ENCODE data around the gene SLC5A9.
A peak's percentile ranks its signal among the peaks of the same experiment; 100 is the strongest.

SLC5A9 gene

DNA sequence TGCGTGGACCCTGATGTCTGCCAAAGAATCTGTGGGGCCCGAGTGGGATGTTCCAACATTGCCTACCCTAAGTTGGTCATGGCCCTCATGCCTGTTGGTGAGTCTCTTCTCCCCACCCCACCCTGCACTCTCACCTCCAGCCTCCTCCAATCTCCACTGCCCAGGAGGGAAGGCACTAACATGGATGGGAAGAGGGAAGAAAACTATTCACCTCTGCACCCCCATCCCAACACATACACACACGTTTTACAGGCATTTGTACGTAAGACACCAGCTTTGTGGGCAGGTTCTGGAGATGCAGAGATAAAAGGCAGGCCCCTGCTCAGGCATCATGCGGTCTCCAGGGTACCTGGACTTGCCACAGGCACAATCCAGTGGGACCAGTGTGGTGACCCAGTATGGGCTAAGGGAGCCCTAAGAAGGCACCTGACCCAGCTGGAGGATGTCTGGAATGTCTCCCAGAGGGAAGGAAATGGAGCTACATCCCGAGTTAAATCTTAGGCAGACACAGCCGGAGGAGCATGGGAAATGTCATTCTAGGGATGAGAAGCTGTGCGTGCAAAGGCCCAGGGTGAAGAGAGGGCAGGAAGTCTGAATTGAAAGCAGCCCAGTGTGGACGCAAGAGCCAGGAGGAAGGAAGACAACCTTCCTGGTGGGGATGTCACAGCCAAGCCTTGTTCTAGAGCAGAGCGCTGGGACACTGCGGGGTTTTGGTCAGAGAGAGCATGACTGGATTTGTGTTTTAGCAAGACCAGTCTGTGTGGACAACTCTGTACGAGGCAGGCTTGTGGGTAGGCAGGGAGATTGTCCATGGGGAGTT, 11.4 kb downstream of the SLC5A9 start:
- Histone ChIP-seq H3K36me3 (replicated peaks; ENCODE audit: low read depth, low read length) (no peaks in the 10 kb centered on the region), H3K79me2 (ENCODE audit: low read length) (no peaks in the 10 kb centered on the region), H3K4me3 (ENCODE audit: low read length) (no peak overlapping the region), H3K9ac (ENCODE audit: low read length) (no peak overlapping the region), H4K20me1 (ENCODE audit: insufficient read depth, low read length) (no peaks in the 10 kb centered on the region), H3K4me2 (ENCODE audit: low read length) (no peak overlapping the region), H3K27ac (ENCODE audit: low read length) (no peak overlapping the region), H3K27me3 (ENCODE audit: low read depth, low read length) (peaks cover 3% of the 10 kb centered on the region; the same call in 1 of the 2 replicates), H3K9me3 (ENCODE audit: insufficient read depth, low read length) (no peaks in the 10 kb centered on the region), H2AFZ (ENCODE audit: low read depth, low read length) (no peak overlapping the region), H3K4me1 (ENCODE audit: low read length) (no peaks in the 10 kb centered on the region)
- no peak for TF ChIP-seq EZH2phosphoT487 (IDR thresholded peaks at IDR 0.05; ENCODE audit: low read depth)
- TF ChIP-seq, protein P1, sequence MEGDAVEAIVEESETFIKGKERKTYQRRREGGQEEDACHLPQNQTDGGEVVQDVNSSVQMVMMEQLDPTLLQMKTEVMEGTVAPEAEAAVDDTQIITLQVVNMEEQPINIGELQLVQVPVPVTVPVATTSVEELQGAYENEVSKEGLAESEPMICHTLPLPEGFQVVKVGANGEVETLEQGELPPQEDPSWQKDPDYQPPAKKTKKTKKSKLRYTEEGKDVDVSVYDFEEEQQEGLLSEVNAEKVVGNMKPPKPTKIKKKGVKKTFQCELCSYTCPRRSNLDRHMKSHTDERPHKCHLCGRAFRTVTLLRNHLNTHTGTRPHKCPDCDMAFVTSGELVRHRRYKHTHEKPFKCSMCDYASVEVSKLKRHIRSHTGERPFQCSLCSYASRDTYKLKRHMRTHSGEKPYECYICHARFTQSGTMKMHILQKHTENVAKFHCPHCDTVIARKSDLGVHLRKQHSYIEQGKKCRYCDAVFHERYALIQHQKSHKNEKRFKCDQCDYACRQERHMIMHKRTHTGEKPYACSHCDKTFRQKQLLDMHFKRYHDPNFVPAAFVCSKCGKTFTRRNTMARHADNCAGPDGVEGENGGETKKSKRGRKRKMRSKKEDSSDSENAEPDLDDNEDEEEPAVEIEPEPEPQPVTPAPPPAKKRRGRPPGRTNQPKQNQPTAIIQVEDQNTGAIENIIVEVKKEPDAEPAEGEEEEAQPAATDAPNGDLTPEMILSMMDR (IDR thresholded peaks at IDR 0.05; ENCODE audit: low read depth, low read length): no peak

DNA sequence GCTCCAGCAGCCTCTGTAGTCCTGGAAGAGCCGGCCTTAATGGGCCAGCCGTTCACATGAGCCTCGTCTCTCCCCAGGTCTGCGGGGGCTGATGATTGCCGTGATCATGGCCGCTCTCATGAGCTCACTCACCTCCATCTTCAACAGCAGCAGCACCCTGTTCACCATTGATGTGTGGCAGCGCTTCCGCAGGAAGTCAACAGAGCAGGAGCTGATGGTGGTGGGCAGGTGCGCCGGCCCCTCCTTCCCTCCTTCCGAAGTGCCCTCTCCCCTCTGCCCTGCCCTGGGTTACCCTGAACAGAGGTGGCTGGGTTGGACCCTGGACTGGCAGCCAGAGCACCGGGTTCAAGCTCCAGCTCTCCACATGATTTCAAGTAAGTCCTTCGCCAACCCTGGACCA, 13.1 kb downstream of the SLC5A9 start:
- Histone ChIP-seq H4K20me1 (ENCODE audit: insufficient read depth, low read length) (no peaks in the 10 kb centered on the region), H3K9me3 (ENCODE audit: insufficient read depth, low read length) (no peaks in the 10 kb centered on the region), H3K36me3 (replicated peaks; ENCODE audit: low read depth, low read length) (no peaks in the 10 kb centered on the region), H3K9ac (ENCODE audit: low read length) (no peak overlapping the region), H3K79me2 (ENCODE audit: low read length) (no peaks in the 10 kb centered on the region), H3K4me2 (ENCODE audit: low read length) (no peak overlapping the region), H2AFZ (ENCODE audit: low read depth, low read length) (no peak overlapping the region), H3K4me1 (ENCODE audit: low read length) (no peaks in the 10 kb centered on the region), H3K27me3 (ENCODE audit: low read depth, low read length) (peaks cover 3% of the 10 kb centered on the region; the same call in 1 of the 2 replicates), H3K4me3 (ENCODE audit: low read length) (no peak overlapping the region), H3K27ac (ENCODE audit: low read length) (no peak overlapping the region)
- TF ChIP-seq EZH2phosphoT487 (IDR thresholded peaks at IDR 0.05; ENCODE audit: low read depth): no peak
- TF ChIP-seq, protein P1 (IDR thresholded peaks at IDR 0.05; ENCODE audit: low read depth, low read length): no peak

DNA sequence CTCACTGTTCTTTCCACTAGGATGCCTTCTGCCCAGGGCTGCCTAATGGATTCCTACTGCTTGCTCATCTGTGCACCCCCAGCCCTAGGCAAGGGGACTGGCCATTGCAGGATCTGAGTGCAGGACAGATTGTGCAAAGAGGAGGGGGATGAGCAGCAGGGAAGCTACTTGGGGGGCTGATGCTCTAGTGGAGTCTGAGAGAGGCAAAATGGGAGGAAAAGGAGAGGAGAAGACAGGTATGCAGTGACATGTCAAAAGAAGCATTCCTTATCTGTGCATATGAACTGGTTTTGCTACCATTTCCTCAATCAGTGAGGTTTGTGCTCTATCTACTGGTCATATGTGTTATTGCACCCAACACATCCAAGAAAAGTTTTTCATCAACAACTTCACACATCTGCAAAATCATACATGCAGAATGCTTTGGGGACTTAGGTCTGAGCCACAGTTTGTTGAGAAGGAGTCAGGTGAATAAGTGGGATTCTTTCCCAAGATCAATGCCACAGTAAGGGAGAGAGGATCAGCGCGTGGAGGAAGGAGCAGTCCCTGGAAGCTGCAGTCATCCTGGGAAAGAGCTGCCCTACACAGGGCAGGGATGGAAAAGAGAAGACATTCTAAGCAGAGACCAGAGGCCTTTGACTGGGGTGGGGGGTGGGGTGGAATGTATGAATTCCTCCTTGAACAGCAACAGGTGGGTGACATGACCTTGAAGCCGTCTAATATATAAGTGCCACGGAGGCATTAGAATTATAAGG, 14.4 kb downstream of the SLC5A9 start:
- no peak for TF ChIP-seq EZH2phosphoT487 (IDR thresholded peaks at IDR 0.05; ENCODE audit: low read depth)
- TF ChIP-seq, protein P1 (IDR thresholded peaks at IDR 0.05; ENCODE audit: low read depth, low read length): peak; percentile 47

GRCh38 chr1:48242141-48242736, 19.7 kb downstream of the SLC5A9 start:
- H3K4me2 ChIP-seq (ENCODE audit: low read length): no peak overlapping the region
- H3K36me3 ChIP-seq (replicated peaks; ENCODE audit: low read depth, low read length): no peaks in the 10 kb centered on the region
- no peak overlapping the region for H3K4me3 ChIP-seq (ENCODE audit: low read length)
- H3K27me3 ChIP-seq (ENCODE audit: low read depth, low read length): no peaks in the 10 kb centered on the region
- peaks cover 13% of the 10 kb centered on the region for H3K4me1 ChIP-seq (ENCODE audit: low read length)
- no peak overlapping the region for H3K27ac ChIP-seq (ENCODE audit: low read length)
- TF ChIP-seq, protein P1 (IDR thresholded peaks at IDR 0.05; ENCODE audit: low read depth, low read length): no peak
- TF ChIP-seq EZH2phosphoT487 (IDR thresholded peaks at IDR 0.05; ENCODE audit: low read depth): no peak
- no peak overlapping the region for H3K9ac ChIP-seq (ENCODE audit: low read length)
- no peaks in the 10 kb centered on the region for H3K79me2 ChIP-seq (ENCODE audit: low read length)
- no peaks in the 10 kb centered on the region for H3K9me3 ChIP-seq (ENCODE audit: insufficient read depth, low read length)
- H2AFZ ChIP-seq (ENCODE audit: low read depth, low read length): no peak overlapping the region
- H4K20me1 ChIP-seq (ENCODE audit: insufficient read depth, low read length): no peaks in the 10 kb centered on the region

More for the DNA sequence above, 14.4 kb downstream of the SLC5A9 start:
- Histone ChIP-seq H4K20me1 (ENCODE audit: insufficient read depth, low read length) (no peaks in the 10 kb centered on the region), H3K27me3 (ENCODE audit: low read depth, low read length) (peaks cover 3% of the 10 kb centered on the region; the same call in 1 of the 2 replicates), H3K9me3 (ENCODE audit: insufficient read depth, low read length) (no peaks in the 10 kb centered on the region), H3K4me2 (ENCODE audit: low read length) (no peak overlapping the region), H3K4me1 (ENCODE audit: low read length) (peaks cover 8% of the 10 kb centered on the region), H3K9ac (ENCODE audit: low read length) (no peak overlapping the region), H3K79me2 (ENCODE audit: low read length) (no peaks in the 10 kb centered on the region), H3K36me3 (replicated peaks; ENCODE audit: low read depth, low read length) (no peaks in the 10 kb centered on the region), H2AFZ (ENCODE audit: low read depth, low read length) (no peak overlapping the region), H3K4me3 (ENCODE audit: low read length) (no peak overlapping the region), H3K27ac (ENCODE audit: low read length) (no peak overlapping the region)

Measured in OCI-LY3 (cell line).